ENCODE results near the gene FBRSL1.

Gene FBRSL1

GRCh38 chr12:132483208-132483607, 6.7 kb upstream of the FBRSL1 start:
- Histone ChIP-seq H3K36me3 (ENCODE audit: control insufficient read depth, insufficient read depth, low read length) (no peaks in the 10 kb centered on the region), H3K27me3 (ENCODE audit: control insufficient read depth, insufficient read depth, low read length, poor library complexity, severe bottlenecking) (peaks cover 59% of the 10 kb centered on the region)
- 95% methylated on average over 27 of the region's 27 CpGs for WGBS, 2 experiments

DNA sequence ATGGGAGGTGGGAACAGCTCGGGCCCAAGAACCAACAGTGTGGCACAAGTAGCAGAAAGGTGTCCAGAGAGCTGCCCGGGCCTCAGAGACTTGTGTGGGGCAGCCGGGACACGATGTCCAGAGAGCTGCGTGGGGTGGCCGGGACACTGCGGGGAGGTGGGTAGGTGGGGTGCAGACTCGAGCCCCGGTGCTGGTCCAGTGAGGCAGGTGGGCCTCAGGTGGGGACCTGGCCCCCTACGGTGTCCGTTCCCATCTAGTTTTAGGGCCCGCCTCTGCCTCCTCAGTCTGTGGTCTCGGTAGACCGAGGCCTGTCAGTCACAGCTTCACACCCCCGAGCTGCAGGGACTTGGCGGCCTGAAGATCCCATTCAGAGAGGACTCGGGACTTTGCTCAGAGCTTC, 6.3 kb upstream of the FBRSL1 start:
- Histone ChIP-seq H3K27me3 (ENCODE audit: control insufficient read depth, insufficient read depth, low read length, poor library complexity, severe bottlenecking) (peaks cover 63% of the 10 kb centered on the region), H3K4me3 (ENCODE audit: insufficient read depth, low read depth, low read length) (no peak overlapping the region), H3K9me3 (ENCODE audit: control insufficient read depth, low read length) (no peaks in the 10 kb centered on the region), H3K4me1 (ENCODE audit: control insufficient read depth, insufficient read depth, low read length) (no peaks in the 10 kb centered on the region), H3K27ac (ENCODE audit: insufficient read depth, low read depth, low read length, poor library complexity, severe bottlenecking) (no peak overlapping the region), H3K36me3 (ENCODE audit: control insufficient read depth, insufficient read depth, low read length) (no peaks in the 10 kb centered on the region)
- 91 to 92% methylated on average over 17 of the region's 17 CpGs for WGBS, 2 experiments

More at GRCh38 chr12:132483208-132483607, 6.7 kb upstream of the FBRSL1 start:
- no peaks in the 10 kb centered on the region for H3K4me1 ChIP-seq (ENCODE audit: control insufficient read depth, insufficient read depth, low read length)
- no peak overlapping the region for H3K4me3 ChIP-seq (ENCODE audit: insufficient read depth, low read depth, low read length)
- H3K27ac ChIP-seq (ENCODE audit: insufficient read depth, low read depth, low read length, poor library complexity, severe bottlenecking): no peak overlapping the region
- no peaks in the 10 kb centered on the region for H3K9me3 ChIP-seq (ENCODE audit: control insufficient read depth, low read length)

GRCh38 chr12:132484183-132484890, 5.6 kb upstream of the FBRSL1 start:
- peaks cover 70% of the 10 kb centered on the region for H3K27me3 ChIP-seq (ENCODE audit: control insufficient read depth, insufficient read depth, low read length, poor library complexity, severe bottlenecking)
- 91% methylated on average over 28 of the region's 28 CpGs for whole genome bisulfite sequencing, 2 experiments

GRCh38 chr12:132484891-132485441, 5.0 kb upstream of the FBRSL1 start:
- WGBS, 2 experiments: 75 to 76% methylated on average over 16 of the region's 16 CpGs
- Histone ChIP-seq H3K4me1 (ENCODE audit: control insufficient read depth, insufficient read depth, low read length) (no peaks in the 10 kb centered on the region), H3K27ac (ENCODE audit: insufficient read depth, low read depth, low read length, poor library complexity, severe bottlenecking) (no peak overlapping the region), H3K4me3 (ENCODE audit: insufficient read depth, low read depth, low read length) (no peak overlapping the region), H3K36me3 (ENCODE audit: control insufficient read depth, insufficient read depth, low read length) (no peaks in the 10 kb centered on the region), H3K27me3 (ENCODE audit: control insufficient read depth, insufficient read depth, low read length, poor library complexity, severe bottlenecking) (peaks cover 73% of the 10 kb centered on the region), H3K9me3 (ENCODE audit: control insufficient read depth, low read length) (no peaks in the 10 kb centered on the region)

More at GRCh38 chr12:132484183-132484890, 5.6 kb upstream of the FBRSL1 start:
- Histone ChIP-seq H3K27ac (ENCODE audit: insufficient read depth, low read depth, low read length, poor library complexity, severe bottlenecking) (no peak overlapping the region), H3K9me3 (ENCODE audit: control insufficient read depth, low read length) (no peaks in the 10 kb centered on the region), H3K4me1 (ENCODE audit: control insufficient read depth, insufficient read depth, low read length) (no peaks in the 10 kb centered on the region), H3K4me3 (ENCODE audit: insufficient read depth, low read depth, low read length) (no peak overlapping the region), H3K36me3 (ENCODE audit: control insufficient read depth, insufficient read depth, low read length) (no peaks in the 10 kb centered on the region)

GRCh38 chr12:132485619-132486018, 4.3 kb upstream of the FBRSL1 start:
- WGBS, 2 experiments: 89 to 90% methylated on average over 8 of the region's 8 CpGs
- no peaks in the 10 kb centered on the region for H3K4me1 ChIP-seq (ENCODE audit: control insufficient read depth, insufficient read depth, low read length)
- no peaks in the 10 kb centered on the region for H3K36me3 ChIP-seq (ENCODE audit: control insufficient read depth, insufficient read depth, low read length)
- H3K27ac ChIP-seq (ENCODE audit: insufficient read depth, low read depth, low read length, poor library complexity, severe bottlenecking): no peak overlapping the region
- peaks cover 74% of the 10 kb centered on the region for H3K27me3 ChIP-seq (ENCODE audit: control insufficient read depth, insufficient read depth, low read length, poor library complexity, severe bottlenecking)
- H3K9me3 ChIP-seq (ENCODE audit: control insufficient read depth, low read length): no peaks in the 10 kb centered on the region
- H3K4me3 ChIP-seq (ENCODE audit: insufficient read depth, low read depth, low read length): no peak overlapping the region

GRCh38 chr12:132486168-132486567, 3.8 kb upstream of the FBRSL1 start:
- H3K4me1 ChIP-seq (ENCODE audit: control insufficient read depth, insufficient read depth, low read length): peaks cover under 1% of the 10 kb centered on the region
- no peak overlapping the region for H3K27ac ChIP-seq (ENCODE audit: insufficient read depth, low read depth, low read length, poor library complexity, severe bottlenecking)
- no peak overlapping the region for H3K4me3 ChIP-seq (ENCODE audit: insufficient read depth, low read depth, low read length)
- H3K27me3 ChIP-seq (ENCODE audit: control insufficient read depth, insufficient read depth, low read length, poor library complexity, severe bottlenecking): peaks cover 78% of the 10 kb centered on the region
- 69 to 72% methylated on average over 8 of the region's 8 CpGs for WGBS, 2 experiments
- H3K9me3 ChIP-seq (ENCODE audit: control insufficient read depth, low read length): no peaks in the 10 kb centered on the region
- H3K36me3 ChIP-seq (ENCODE audit: control insufficient read depth, insufficient read depth, low read length): no peaks in the 10 kb centered on the region

GRCh38 chr12:132486576-132486975, 3.4 kb upstream of the FBRSL1 start:
- Histone ChIP-seq H3K4me1 (ENCODE audit: control insufficient read depth, insufficient read depth, low read length) (peaks cover 4% of the 10 kb centered on the region), H3K36me3 (ENCODE audit: control insufficient read depth, insufficient read depth, low read length) (no peaks in the 10 kb centered on the region), H3K9me3 (ENCODE audit: control insufficient read depth, low read length) (no peaks in the 10 kb centered on the region), H3K4me3 (ENCODE audit: insufficient read depth, low read depth, low read length) (no peak overlapping the region), H3K27ac (ENCODE audit: insufficient read depth, low read depth, low read length, poor library complexity, severe bottlenecking) (no peak overlapping the region), H3K27me3 (ENCODE audit: control insufficient read depth, insufficient read depth, low read length, poor library complexity, severe bottlenecking) (peaks cover 77% of the 10 kb centered on the region)
- 87 to 88% methylated on average over 17 of the region's 17 CpGs for whole genome bisulfite sequencing, 2 experiments

- no peak overlapping the region for H3K27ac ChIP-seq (ENCODE audit: insufficient read depth, low read depth, low read length, poor library complexity, severe bottlenecking)
- WGBS, 2 experiments: 91 to 92% methylated on average over 14 of the region's 14 CpGs
- H3K4me3 ChIP-seq (ENCODE audit: insufficient read depth, low read depth, low read length): no peak overlapping the region
- peaks cover 6% of the 10 kb centered on the region for H3K4me1 ChIP-seq (ENCODE audit: control insufficient read depth, insufficient read depth, low read length)
- no peaks in the 10 kb centered on the region for H3K9me3 ChIP-seq (ENCODE audit: control insufficient read depth, low read length)
- no peaks in the 10 kb centered on the region for H3K36me3 ChIP-seq (ENCODE audit: control insufficient read depth, insufficient read depth, low read length)
- peaks cover 70% of the 10 kb centered on the region for H3K27me3 ChIP-seq (ENCODE audit: control insufficient read depth, insufficient read depth, low read length, poor library complexity, severe bottlenecking)
Observed at GRCh38 chr12:132487311-132487741, 2.6 kb upstream of the FBRSL1 start.

GRCh38 chr12:132488127-132489077, 1.5 kb upstream of the FBRSL1 start:
- no peaks in the 10 kb centered on the region for H3K36me3 ChIP-seq (ENCODE audit: control insufficient read depth, insufficient read depth, low read length)
- peaks cover 63% of the 10 kb centered on the region for H3K27me3 ChIP-seq (ENCODE audit: control insufficient read depth, insufficient read depth, low read length, poor library complexity, severe bottlenecking)
- H3K27ac ChIP-seq (ENCODE audit: insufficient read depth, low read depth, low read length, poor library complexity, severe bottlenecking): no peak overlapping the region
- no peak overlapping the region for H3K4me3 ChIP-seq (ENCODE audit: insufficient read depth, low read depth, low read length)
- peaks cover 6% of the 10 kb centered on the region for H3K4me1 ChIP-seq (ENCODE audit: control insufficient read depth, insufficient read depth, low read length)
- H3K9me3 ChIP-seq (ENCODE audit: control insufficient read depth, low read length): no peaks in the 10 kb centered on the region
- 53 to 57% methylated on average over 23 of the region's 23 CpGs for WGBS, 2 experiments

DNA sequence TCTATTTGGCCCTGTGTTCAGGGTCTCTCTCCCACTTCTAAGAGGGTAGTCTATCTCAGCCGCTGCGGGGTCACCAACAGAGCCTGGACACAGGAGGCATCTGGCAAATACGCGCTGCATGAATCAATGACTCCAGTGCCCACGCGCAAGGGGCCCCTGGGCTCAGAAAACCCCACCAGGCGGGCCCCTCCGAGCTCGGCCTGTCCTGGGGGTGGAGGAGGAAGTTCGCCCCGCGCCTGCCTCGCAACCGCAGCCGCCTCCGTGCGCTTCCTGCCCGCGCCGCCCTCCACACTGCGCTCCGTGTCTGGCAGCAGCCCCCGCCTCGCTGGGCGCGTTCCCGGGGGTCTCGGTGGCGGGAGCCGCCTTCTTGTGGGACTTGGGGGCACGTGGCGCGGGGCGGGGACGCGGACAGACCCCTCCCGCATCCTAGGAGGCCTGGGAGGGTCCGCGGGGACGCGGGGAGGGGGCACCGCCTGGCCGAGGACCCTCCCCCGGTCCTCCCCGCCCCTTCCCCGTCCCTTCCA, 811 bp upstream of the FBRSL1 start:
- WGBS, 2 experiments: 8 to 9% methylated on average over 46 of the region's 46 CpGs
- Histone ChIP-seq H3K4me3 (ENCODE audit: insufficient read depth, low read depth, low read length) (peak overlapping the region; percentile 48), H3K27me3 (ENCODE audit: control insufficient read depth, insufficient read depth, low read length, poor library complexity, severe bottlenecking) (peaks cover 63% of the 10 kb centered on the region), H3K36me3 (ENCODE audit: control insufficient read depth, insufficient read depth, low read length) (no peaks in the 10 kb centered on the region), H3K27ac (ENCODE audit: insufficient read depth, low read depth, low read length, poor library complexity, severe bottlenecking) (no peak overlapping the region), H3K9me3 (ENCODE audit: control insufficient read depth, low read length) (no peaks in the 10 kb centered on the region), H3K4me1 (ENCODE audit: control insufficient read depth, insufficient read depth, low read length) (peaks cover 6% of the 10 kb centered on the region)
